H1 (cell line): ENCODE measurements around the gene SLC1A5. TPM values are rescaled to one million over a fixed set of nuclear protein-coding genes. Genes with fewer than 3 reads are reported as not detected.

ENCODE experiments used
- CTCF ChIA-PET: fragments of 300-600 bp; sonication (Branson Sonifier 250); formaldehyde crosslinking; loops from one replicate; lab custom pipeline; 2021; ENCODE audit not compliant: partially characterized antibody; lab: Charles Lee
- POLR2A ChIA-PET: fragments of 300-600 bp; sonication (Branson Sonifier 250); formaldehyde crosslinking; loops from one replicate; lab custom pipeline; 2021; ENCODE audit warnings: inconsistent platforms; ENCODE audit not compliant: partially characterized antibody; lab: Charles Lee
- DNase-seq, 2 experiments: peaks; one replicate each; pipeline versions ENCODE4 v3.0.0 to v3.0.0-alpha.2; 2010 to 2022; ENCODE audit warnings: low spot score in 2 of 2, low read depth in 1 of 2, mixed read lengths in 1 of 2
- FAIRE-seq: peaks from 2 replicates; lab custom pipeline; 2011; peaks lifted over from hg19 to GRCh38; lab: Jason Lieb, UNC
- H2AFZ ChIP-seq: 2 replicates; pipeline ENCODE4 v1.8.1; 2012; ENCODE audit warnings: low read length, inconsistent platforms
- H2AK5ac ChIP-seq: 2 replicates; pipeline ENCODE4 v1.6.1; 2013; ENCODE audit warnings: low read depth, low read length
- H2BK120ac ChIP-seq: replicated peaks from 2 replicates; pipeline ENCODE3; 2013; ENCODE audit warnings: low read depth, low read length, inconsistent platforms
- H2BK12ac ChIP-seq: 2 replicates; pipeline ENCODE4 v1.6.1; 2013; ENCODE audit warnings: low read depth, low read length
- H2BK15ac ChIP-seq: 2 replicates; pipeline ENCODE4 v1.6.1; 2013; ENCODE audit warnings: low read length
- H2BK20ac ChIP-seq: 2 replicates; pipeline ENCODE4 v1.6.1; 2013; ENCODE audit warnings: low read length
- H2BK5ac ChIP-seq: 2 replicates; pipeline ENCODE4 v1.6.1; 2013; ENCODE audit warnings: low read depth, low read length
- H3K14ac ChIP-seq: 2 replicates; pipeline ENCODE4 v1.6.1; 2013; ENCODE audit warnings: inconsistent platforms; ENCODE audit not compliant: insufficient read length
- H3K18ac ChIP-seq: 2 replicates; pipeline ENCODE4 v1.6.1; 2013; ENCODE audit warnings: low read length; ENCODE audit errors: extremely low read depth
- H3K23ac ChIP-seq: 2 replicates; pipeline ENCODE4 v1.6.1; 2013; ENCODE audit warnings: inconsistent platforms; ENCODE audit not compliant: insufficient read length
- H3K23me2 ChIP-seq: 2 replicates; pipeline ENCODE4 v1.6.1; 2013; ENCODE audit warnings: low read depth, low read length
- H3K27ac ChIP-seq: 2 replicates; pipeline ENCODE4 v1.6.1; 2011; ENCODE audit warnings: low read depth, low read length, inconsistent platforms
- H3K27me3 ChIP-seq, 4 experiments: replicated peaks in 1 of 4; 1 replicate in 1 of 4; 2 replicates in 3 of 4; pipeline versions ENCODE4 v1.6.1 to v1.8.1; 2011 to 2013; ENCODE audit warnings: low read length in 3 of 4, mild to moderate bottlenecking in 3 of 4, inconsistent platforms in 2 of 4, mixed read lengths in 2 of 4, moderate library complexity in 1 of 4; ENCODE audit not compliant: control insufficient read depth in 3 of 4, insufficient read depth in 3 of 4; ENCODE audit errors: extremely low read depth in 1 of 4
- H3K36me3 ChIP-seq, 4 experiments: 2 replicates each; pipeline versions ENCODE4 v1.6.1 to v1.8.1; 2011 to 2013; ENCODE audit warnings: mild to moderate bottlenecking in 4 of 4, low read length in 3 of 4, moderate library complexity in 2 of 4, control low read depth in 1 of 4, inconsistent platforms in 1 of 4; ENCODE audit not compliant: insufficient read depth in 4 of 4, control insufficient read depth in 2 of 4
- H3K4ac ChIP-seq: replicated peaks from 2 replicates; pipeline ENCODE3; 2013; ENCODE audit warnings: low read length, low read depth, mixed read lengths, inconsistent platforms; ENCODE audit not compliant: insufficient read length
- H3K4me1 ChIP-seq, 4 experiments: replicated peaks in 1 of 4; 1 replicate in 1 of 4; 2 replicates in 3 of 4; pipeline versions ENCODE4 v1.6.1 to v1.8.1; 2011 to 2013; ENCODE audit warnings: low read length in 3 of 4, inconsistent platforms in 2 of 4, mixed read lengths in 1 of 4; ENCODE audit not compliant: insufficient read depth in 4 of 4, control insufficient read depth in 3 of 4
- H3K4me2 ChIP-seq, 2 experiments: 2 replicates each; pipeline versions ENCODE4 v1.6.1 to v1.8.1; 2011 to 2013; ENCODE audit warnings: low read depth in 2 of 2, low read length in 2 of 2, control low read depth in 1 of 2, inconsistent platforms in 1 of 2, mild to moderate bottlenecking in 1 of 2; ENCODE audit not compliant: insufficient read depth in 1 of 2
- H3K4me3 ChIP-seq, 4 experiments: fragments of 200-600, 300-600 bp in 1 of 4; sonication (generic), shearing (Covaris generic), sonication (Bioruptor Twin) in 1 of 4; 2 replicates each; pipeline versions ENCODE4 v1.5.1 to v1.8.1; 2011 to 2016; ENCODE audit warnings: low read length in 4 of 4, low read depth in 3 of 4, control low read depth in 2 of 4, inconsistent platforms in 2 of 4, mild to moderate bottlenecking in 2 of 4, mixed read lengths in 1 of 4, moderate library complexity in 1 of 4; ENCODE audit not compliant: insufficient read depth in 2 of 4; ENCODE audit errors: extremely low read depth in 1 of 4
- H3K56ac ChIP-seq: replicated peaks from 2 replicates; pipeline ENCODE3; 2013; ENCODE audit warnings: low read depth, mild to moderate bottlenecking, mixed read lengths, low read length, inconsistent platforms; ENCODE audit not compliant: insufficient read length
- H3K79me1 ChIP-seq: 2 replicates; pipeline ENCODE4 v1.6.1; 2013; ENCODE audit warnings: low read depth, low read length, control low read depth
- H3K79me2 ChIP-seq, 2 experiments: 2 replicates each; pipeline versions ENCODE4 v1.6.1 to v1.8.1; 2012 to 2013; ENCODE audit warnings: low read length in 2 of 2, mild to moderate bottlenecking in 2 of 2, inconsistent platforms in 1 of 2; ENCODE audit not compliant: insufficient read depth in 2 of 2, control insufficient read depth in 1 of 2
- H3K9ac ChIP-seq, 4 experiments: replicated peaks in 1 of 4; 1 replicate in 1 of 4; 2 replicates in 3 of 4; pipeline versions ENCODE4 v1.6.1 to v1.8.1; 2011 to 2013; ENCODE audit warnings: low read depth in 3 of 4, low read length in 3 of 4, control low read depth in 2 of 4, mild to moderate bottlenecking in 2 of 4, moderate library complexity in 2 of 4, inconsistent platforms in 1 of 4; ENCODE audit errors: extremely low read depth in 1 of 4
- H3K9me3 ChIP-seq, 2 experiments: 2 replicates each; pipeline versions ENCODE4 v1.6.1 to v1.8.1; 2012 to 2013; ENCODE audit warnings: mild to moderate bottlenecking in 2 of 2, moderate library complexity in 2 of 2, control low read depth in 1 of 2, inconsistent platforms in 1 of 2, low read depth in 1 of 2, low read length in 1 of 2, mixed read lengths in 1 of 2; ENCODE audit not compliant: insufficient read depth in 2 of 2
- H4K20me1 ChIP-seq, 2 experiments: replicated peaks in 1 of 2; 2 replicates each; pipeline versions ENCODE3 to v1.8.1; 2011 to 2013; ENCODE audit warnings: inconsistent platforms in 2 of 2, low read length in 2 of 2, mild to moderate bottlenecking in 1 of 2; ENCODE audit not compliant: insufficient read depth in 2 of 2, control insufficient read depth in 1 of 2
- H4K5ac ChIP-seq: 2 replicates; pipeline ENCODE4 v1.6.1; 2013; ENCODE audit warnings: low read length, low read depth, mixed read lengths, inconsistent platforms; ENCODE audit not compliant: insufficient read length
- H4K8ac ChIP-seq: 2 replicates; pipeline ENCODE4 v1.8.0; 2013; ENCODE audit warnings: mild to moderate bottlenecking, moderate library complexity, low read length, inconsistent platforms; ENCODE audit not compliant: insufficient read depth; ENCODE audit errors: extremely low read depth
- H4K91ac ChIP-seq: replicated peaks from 2 replicates; pipeline ENCODE3; 2013; ENCODE audit warnings: low read length, mixed read lengths, inconsistent platforms; ENCODE audit not compliant: insufficient read length
- CTBP2 ChIP-seq: IDR thresholded peaks from 2 replicates; pipeline ENCODE4 v1.7.0; 2011; ENCODE audit warnings: borderline replicate concordance, mild to moderate bottlenecking, moderate library complexity, mixed read lengths, low read length; ENCODE audit not compliant: insufficient read depth, insufficient read length
- JUN ChIP-seq: IDR thresholded peaks from 2 replicates; pipeline ENCODE4 v1.6.1; 2011; ENCODE audit warnings: low read depth, mild to moderate bottlenecking, improper control_type of control experiment, low read length
- POLR2AphosphoS5 ChIP-seq: IDR thresholded peaks from 2 replicates; pipeline ENCODE4 v1.6.1; 2011; ENCODE audit warnings: low read depth, low read length
- RBBP5 ChIP-seq: IDR thresholded peaks from 2 replicates; pipeline ENCODE4 v1.7.1; 2012; ENCODE audit warnings: low read depth, mild to moderate bottlenecking, inconsistent platforms, low read length, moderate library complexity, borderline replicate concordance
- RXRA ChIP-seq: IDR thresholded peaks from 2 replicates; pipeline ENCODE4 v1.6.1; 2011; ENCODE audit warnings: low read depth, mild to moderate bottlenecking, low read length, moderate library complexity; ENCODE audit not compliant: insufficient read depth
- ZNF274 ChIP-seq: IDR thresholded peaks from 2 replicates; pipeline ENCODE4 v1.7.0; 2012; ENCODE audit warnings: low read length, borderline replicate concordance; ENCODE audit errors: extremely low read depth
- WGBS, 2 experiments: shearing (Covaris generic) in 1 of 2; methylation state at CpG; one replicate each; pipeline versions ENCODE4 v1.1.6 to v1.1.7; 2013 to 2015; ENCODE audit warnings: low lambda C conversion rate in 2 of 2, mixed read lengths in 2 of 2, inconsistent platforms in 1 of 2, low coverage in 1 of 2, missing lambda C conversion rate in 1 of 2; ENCODE audit not compliant: insufficient replicate concordance in 2 of 2, insufficient coverage in 1 of 2, insufficient read length in 1 of 2; ENCODE audit errors: extremely low coverage in 1 of 2, missing lambda C conversion rate in 1 of 2; 5-methylcytosine and 5-hydroxymethylcytosine counted together
- polyA plus RNA-seq, 7 experiments: library from polyadenylated mRNA; depleted of rRNA in 3 of 7; stranded (reverse) in 5 of 7; unstranded in 2 of 7; fragments of >200 nt in 5 of 7; fragments of 200-250 nt in 2 of 7; gene quantifications; 1 replicate in 5 of 7; 2 replicates in 1 of 7; 4 replicates in 1 of 7; pipeline versions ENCODE4 v1.2.1 to v1.2.3, GENCODE V29; 2011 to 2013; ENCODE audit warnings: missing spikeins in 2 of 7, mixed read lengths in 2 of 7
- total RNA-seq: library from RNA; stranded (reverse); fragmentation: NEBNext Ultra II Directional; extraction: Animal tissue kit (Norgen Biotek cat#: 25700); gene quantifications from 2 replicates; pipeline ENCODE4 v1.2.1, GENCODE V29; 2021

SLC1A5 gene
- total and polyA plus RNA-seq, 2 of the 8 experiments (the other 6 are each of a cell fraction or from before 2014, with no cell fraction given): 291 to 351 TPM

DNA sequence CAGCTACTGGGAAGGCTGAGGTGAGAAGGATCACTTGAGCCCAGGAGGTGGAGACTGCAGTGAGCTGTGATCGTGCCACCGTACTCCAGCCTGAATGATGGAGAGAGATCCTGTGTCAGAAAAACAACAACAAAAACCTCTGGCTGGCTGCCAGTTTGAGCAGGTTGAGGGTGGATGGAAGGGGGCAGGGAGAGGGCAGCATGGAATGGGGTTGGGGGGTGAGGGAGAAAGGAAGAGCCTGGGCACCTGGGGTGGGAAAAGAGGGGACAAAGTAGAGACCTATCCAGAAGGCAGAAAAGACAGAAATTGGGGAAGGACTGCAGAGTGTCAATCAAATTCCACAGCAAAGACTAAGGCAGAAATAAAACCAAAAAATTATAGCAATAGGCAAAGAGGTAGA, 4.7 kb downstream of the SLC1A5 start:
- DNase-seq (no peak), FAIRE-seq (no peak)
- no peak overlapping the region for H4K8ac ChIP-seq
- H3K4me3 ChIP-seq: peak overlapping the region in 2 of 4 experiments; percentile 78 to 96; a peak in 2 of 8 replicates
- TF ChIP-seq JUN (no peak), ZNF274 (no peak), POLR2AphosphoS5 (no peak), RXRA (no peak), CTBP2 (no peak), RBBP5 (no peak)
- no peak overlapping the region for H3K9ac ChIP-seq
- peaks cover 27 to 68% (median 44%) of the 10 kb centered on the region in 4 experiments for H3K36me3 ChIP-seq
- H2AFZ ChIP-seq: no peak overlapping the region
- H2BK5ac ChIP-seq: 0 out of 2 replicates have a peak overlapping the region, but pooled peaks have one; percentile 95
- peaks cover 17 to 31% of the 10 kb centered on the region in 2 experiments for H4K20me1 ChIP-seq
- no peaks in the 10 kb centered on the region for H3K9me3 ChIP-seq
- H3K56ac ChIP-seq: no peak overlapping the region
- peaks cover 8% of the 10 kb centered on the region for H3K79me1 ChIP-seq
- peaks cover 29 to 67% of the 10 kb centered on the region in 2 experiments for H3K79me2 ChIP-seq
- no peak overlapping the region for H2BK15ac ChIP-seq
- no peak overlapping the region for H3K23ac ChIP-seq
- no peak overlapping the region for H4K91ac ChIP-seq
- H2BK120ac ChIP-seq: no peak overlapping the region
- H3K4ac ChIP-seq: no peak overlapping the region
- peak overlapping the region; percentile 36; the same call in 1 of the 2 replicates for H3K27ac ChIP-seq
- H3K27me3 ChIP-seq: no peaks in the 10 kb centered on the region
- no peak overlapping the region for H2BK12ac ChIP-seq
- ChIA-PET CTCF (interaction anchor here (0.6 to 4.1 kb wide), 9 partner anchors 13 to 815 kb away, joined by 3 to 25 read pairs (median 3); no protein-coding TSS in a partner anchor), POLR2A (interaction anchor here (0.9 to 18.4 kb wide), 16 partner anchors 11 to 80 kb away, joined by 4 to 333 read pairs (median 14); partner anchors contain the start of genes AP2S1 and FKRP)
- peaks cover 6 to 21% (median 10%) of the 10 kb centered on the region in 4 experiments; a peak in 6 of 7 replicates for H3K4me1 ChIP-seq
- 88% methylated on average over 2 of the region's 2 CpGs; no CpG with 5 or more reads in 1 of the 2 experiments for WGBS, 2 experiments
- no peak overlapping the region for H4K5ac ChIP-seq
- no peak overlapping the region for H3K14ac ChIP-seq
- H2BK20ac ChIP-seq: no peak overlapping the region
- peak overlapping the region; percentile 32; the same call in 1 of the 2 replicates for H3K18ac ChIP-seq
- H2AK5ac ChIP-seq: no peak overlapping the region
- peaks cover 15% of the 10 kb centered on the region for H3K23me2 ChIP-seq
- H3K4me2 ChIP-seq: peak overlapping the region; percentile 87 to 98; a peak in 3 of 4 replicates
